HG02610 (cell line): ENCODE data around the gene ZNF35.
A peak's percentile ranks its signal among the peaks of the same experiment; 100 is the strongest.

Source experiments
- ATAC-seq: cut with Tn5 transposase; IDR thresholded peaks from one replicate; pipeline ENCODE4 v1.9.1; 2021; ENCODE audit warnings: mild to moderate bottlenecking, moderate library complexity; ENCODE audit not compliant: unreplicated experiment

ZNF35 gene

GRCh38 chr3:44682182-44682896, 33.8 kb downstream of the ZNF35 start:
- no peak for ATAC-seq

DNA sequence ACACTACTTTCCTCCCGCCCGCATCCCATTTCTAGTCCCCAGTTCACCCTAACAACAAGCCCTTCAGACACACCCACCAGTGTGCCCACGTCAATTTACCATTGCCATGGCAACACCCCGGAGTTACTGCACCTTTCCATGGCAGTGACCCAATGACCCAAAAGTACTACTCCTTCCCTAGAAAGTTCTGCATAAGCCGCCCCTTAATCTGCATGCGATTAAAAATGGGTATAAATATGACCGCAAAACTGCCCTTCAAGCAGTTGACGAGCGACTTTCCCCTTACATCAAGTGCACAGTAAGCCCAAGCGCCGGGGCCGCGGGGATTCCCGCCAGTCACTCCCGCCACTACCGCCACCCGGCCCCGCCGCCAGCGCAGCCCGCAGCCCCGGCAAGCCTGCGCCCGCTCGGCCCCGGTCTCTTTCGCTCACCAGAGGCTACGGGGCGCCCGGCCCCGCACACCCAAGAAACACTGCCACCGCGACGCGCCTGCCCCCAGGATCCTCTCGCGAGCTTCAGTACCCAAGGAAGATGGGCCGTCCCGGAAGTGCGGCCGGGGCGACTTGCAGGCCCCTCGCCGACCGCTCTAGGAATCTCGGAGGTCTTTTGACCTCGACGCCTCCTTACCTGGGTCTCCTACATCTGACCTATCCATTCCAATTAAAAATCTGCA, 36.7 kb downstream of the ZNF35 start:
- peak; percentile 79 for ATAC-seq

DNA sequence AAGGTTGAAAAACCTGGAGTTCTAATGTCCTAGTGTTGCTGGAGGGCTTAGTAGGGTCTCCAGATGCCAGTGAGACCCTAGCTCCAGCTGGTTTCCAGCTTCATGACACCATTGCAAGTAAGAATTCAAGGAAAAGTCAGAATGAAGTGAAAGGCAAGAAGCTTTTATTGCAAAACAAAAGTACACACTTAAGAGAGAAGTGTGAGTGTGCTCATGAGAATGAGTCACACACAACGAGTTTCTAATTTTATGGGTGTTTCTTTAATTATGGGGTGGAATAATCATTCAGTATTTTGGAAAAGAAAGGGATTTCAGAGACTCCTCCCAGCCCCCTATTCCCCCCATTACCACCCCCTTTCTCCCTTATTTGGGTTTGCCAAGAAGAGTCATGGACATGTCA, 39.4 kb downstream of the ZNF35 start:
- no peak for ATAC-seq
